ENCODE results near the gene OR8B4.
"Not testable (repeated sequence)": the region's sequence is repeated elsewhere in the genome, so short reads cannot be mapped to it uniquely, and the experiment has no call there.

The OR8B4 gene, protein sequence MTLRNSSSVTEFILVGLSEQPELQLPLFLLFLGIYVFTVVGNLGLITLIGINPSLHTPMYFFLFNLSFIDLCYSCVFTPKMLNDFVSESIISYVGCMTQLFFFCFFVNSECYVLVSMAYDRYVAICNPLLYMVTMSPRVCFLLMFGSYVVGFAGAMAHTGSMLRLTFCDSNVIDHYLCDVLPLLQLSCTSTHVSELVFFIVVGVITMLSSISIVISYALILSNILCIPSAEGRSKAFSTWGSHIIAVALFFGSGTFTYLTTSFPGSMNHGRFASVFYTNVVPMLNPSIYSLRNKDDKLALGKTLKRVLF

DNA sequence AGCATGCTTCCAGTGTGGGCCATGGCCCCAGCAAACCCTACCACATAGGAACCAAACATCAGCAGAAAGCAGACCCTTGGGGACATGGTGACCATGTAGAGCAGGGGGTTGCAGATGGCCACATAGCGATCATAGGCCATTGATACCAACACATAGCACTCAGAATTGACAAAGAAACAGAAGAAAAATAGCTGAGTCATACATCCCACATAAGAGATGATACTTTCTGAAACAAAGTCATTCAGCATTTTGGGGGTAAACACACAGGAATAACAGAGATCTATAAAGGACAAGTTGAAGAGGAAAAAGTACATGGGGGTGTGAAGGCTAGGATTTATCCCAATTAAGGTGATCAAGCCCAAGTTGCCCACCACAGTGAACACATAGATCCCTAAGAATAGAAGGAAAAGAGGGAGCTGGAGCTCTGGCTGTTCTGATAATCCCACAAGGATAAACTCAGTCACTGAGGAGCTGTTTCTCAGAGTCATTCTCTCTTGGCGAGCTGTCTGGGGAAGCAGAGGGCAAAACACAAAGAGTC is at the start of gene OR8B4:
Gene OR8B4, minus strand, starts transcription at position 488 of the 538 bp plus-strand sequence. Its CDS starts 0 bp downstream, at position 488.
- DNase-seq: no peak

DNA sequence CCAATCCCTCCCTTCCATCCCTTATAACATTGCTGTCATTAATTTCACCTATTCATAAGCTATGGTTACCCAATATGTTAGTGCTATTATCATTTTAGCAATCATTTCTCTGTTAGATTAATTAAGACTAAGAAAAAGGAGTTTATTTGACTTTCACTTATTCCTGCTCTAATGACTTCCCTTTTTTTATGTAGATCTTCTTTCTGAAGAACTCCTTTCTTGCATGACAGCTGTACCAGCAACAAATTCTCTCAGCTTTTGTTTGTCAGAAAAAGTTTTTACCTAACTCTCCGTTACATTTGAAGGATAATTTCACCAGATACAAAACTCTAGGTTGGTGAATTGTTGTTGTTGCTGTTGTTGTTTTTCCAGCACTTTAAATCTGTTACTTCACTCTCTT is 49.4 kb upstream of the OR8B4 start:
- DNase-seq: no peak

DNA sequence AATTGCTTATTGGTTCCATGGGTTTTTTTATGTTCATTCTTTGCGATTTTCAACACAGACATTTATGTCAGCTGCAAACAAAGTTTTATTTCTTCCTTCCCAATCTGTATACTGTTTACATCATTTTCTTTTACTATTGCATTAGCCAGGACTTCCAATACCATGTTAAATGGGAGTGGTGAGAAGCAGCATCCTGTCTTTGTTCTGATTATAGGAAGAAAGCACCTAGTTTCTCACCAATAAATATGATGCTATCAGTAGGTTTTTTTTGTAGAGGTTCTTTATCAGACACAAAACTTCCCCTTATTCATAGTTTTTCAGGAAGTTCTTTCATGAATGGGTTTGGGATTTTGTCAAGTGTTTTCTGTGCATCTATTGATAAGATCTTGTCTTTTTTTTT is 48.8 kb upstream of the OR8B4 start:
- DNase-seq: no peak

DNA sequence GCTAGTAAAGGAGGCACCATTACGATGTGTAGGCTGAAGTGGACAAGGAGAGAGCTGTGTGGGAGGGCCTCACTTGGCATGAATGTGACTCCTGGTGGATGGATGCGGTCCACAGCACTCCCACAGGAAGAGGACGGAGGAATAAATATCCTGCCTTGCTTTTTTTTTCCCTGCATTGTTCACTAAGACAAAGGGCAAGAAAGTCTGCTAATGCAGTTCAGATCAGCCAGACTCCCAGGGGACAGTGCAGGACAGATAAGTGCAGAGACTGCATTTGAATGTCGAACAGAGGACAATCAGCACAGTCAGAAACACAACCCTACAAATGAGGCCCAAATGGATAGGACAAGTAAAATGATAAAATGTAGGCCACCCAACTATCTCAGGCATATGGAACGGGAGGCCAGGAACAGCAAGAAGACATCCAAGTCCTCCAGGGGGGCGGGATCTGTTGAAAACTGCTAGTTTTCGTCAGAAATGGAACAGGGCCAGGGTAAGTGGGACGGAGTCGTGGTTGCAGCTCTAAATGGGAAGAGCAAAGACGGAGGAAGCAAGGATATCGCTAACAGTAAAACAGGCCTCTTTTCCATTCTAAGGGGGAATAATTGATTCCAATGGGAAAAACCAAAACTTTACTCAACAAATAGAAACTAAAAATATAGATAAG is 46.0 kb upstream of the OR8B4 start:
- no peak for DNase-seq

DNA sequence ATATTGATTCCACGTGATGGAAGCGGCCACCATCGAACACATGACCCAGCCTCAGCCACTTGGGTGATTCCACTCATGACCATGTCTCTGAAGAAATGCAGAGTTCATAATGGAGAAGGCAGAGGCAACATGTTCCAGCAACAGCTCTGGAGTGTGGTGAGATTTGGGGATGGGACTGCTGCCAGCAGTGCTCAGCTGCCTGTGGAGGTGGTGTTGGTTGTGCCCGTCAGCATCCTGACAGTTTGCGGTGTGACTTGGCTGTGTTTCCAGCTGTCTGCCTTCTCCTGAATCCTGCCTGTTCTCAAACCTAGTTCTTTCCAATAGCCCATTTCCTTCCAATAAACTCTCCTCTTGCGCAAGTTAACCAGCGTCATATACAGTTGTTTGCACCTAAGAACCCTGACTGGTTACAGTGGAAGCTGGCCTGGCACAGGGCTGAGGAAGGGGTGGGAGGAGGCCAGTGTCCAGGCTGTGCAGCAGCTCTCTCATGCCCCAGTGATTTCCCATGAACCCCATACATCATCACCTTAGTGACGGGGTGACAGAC is 42.8 kb upstream of the OR8B4 start:
- DNase-seq: no peak

DNA sequence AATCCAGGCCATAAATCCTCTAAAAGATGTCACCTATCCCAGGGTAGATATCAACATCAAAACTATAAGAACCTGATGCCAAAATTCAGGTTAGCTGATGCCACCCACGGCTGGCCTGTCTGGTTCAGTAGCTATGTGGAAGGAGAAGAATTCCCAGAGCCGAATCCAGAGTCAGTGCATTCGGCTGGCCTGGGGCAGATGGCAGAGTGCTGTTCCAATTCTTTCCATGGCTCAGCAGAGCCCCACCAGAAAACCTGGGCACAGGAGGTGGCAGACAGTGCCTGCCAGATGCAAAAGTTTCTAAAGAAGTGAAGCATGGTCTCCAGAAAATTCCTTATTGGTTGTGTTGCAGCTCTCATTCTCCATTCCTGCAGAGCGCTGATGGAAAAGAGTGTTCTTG is 40.7 kb upstream of the OR8B4 start:
- no peak for DNase-seq

DNA sequence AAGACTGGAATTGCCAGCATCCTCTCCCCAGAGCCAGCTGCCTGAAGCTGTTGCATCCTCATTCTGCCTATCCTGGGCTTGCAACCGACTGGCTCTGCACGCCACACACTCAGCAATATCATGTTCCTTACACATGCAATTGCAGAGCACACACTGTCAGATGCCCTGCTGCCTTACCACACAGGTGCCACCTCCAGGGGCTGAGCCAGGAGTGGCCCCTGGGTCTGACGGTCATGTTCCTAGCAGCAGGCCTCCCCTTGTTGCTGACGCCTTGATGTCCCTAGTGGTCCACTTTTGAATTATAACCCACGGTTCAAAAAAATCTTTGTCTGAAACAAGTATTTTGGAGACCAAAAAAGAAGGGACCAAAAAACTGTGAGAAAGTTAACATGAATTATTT is 39.3 kb upstream of the OR8B4 start:
- no peak for DNase-seq

DNA sequence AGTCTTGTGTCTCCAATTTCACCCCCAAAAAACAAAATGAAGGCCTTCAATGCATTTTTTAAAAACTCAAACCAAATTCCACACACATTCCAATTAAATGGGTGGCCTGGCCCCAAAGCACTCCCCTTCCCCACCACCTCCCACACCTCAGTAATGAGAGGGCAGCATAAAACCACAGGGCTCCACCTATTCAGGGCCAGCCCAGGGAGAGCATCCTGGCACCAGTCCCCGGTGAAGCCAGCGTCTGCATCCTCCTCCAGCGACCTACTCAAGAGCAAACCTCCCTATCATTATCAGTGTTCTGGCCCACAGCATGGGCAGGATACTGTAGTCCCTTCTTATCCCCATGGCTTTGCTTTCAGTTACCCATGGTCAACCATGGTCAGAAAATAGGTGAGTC is 38.7 kb upstream of the OR8B4 start:
- DNase-seq: no peak

DNA sequence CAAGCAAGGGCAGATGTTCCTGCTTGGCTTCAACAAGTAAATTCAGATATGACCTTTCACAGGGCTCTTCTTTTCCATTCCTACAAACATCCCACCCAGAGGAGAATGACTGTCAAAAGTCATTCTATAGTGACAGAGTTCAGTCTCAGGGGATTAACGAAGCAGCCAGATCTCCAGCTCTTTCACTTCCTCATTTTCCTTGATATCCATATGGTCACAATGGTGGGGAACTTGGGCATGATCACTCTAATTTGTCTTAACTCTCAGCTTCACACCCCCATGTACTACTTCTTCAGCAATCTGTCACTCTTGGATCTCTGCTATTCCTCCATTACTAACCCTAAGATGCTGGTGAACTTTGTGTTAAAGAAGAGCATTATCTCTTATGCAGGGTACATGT is 35.8 kb upstream of the OR8B4 start:
- no peak for DNase-seq

DNA sequence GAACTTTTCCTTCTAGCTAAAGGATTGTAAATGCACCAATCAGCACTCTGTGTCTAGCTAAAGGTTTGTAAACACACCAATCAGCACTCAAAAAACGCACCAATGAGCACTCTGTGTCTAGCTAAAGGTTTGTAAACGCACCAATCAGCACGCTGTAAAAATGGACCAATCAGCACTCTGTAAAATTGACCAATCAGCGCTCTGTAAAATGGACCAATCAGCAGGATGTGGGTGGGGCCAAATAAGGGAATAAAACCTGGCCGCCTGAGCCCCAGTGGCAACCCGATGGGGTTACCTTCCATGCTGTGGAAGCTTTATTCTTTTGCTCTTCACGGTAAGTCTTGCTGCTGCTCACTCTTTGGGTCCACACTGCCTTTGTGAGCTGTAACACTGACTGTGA is 34.7 kb upstream of the OR8B4 start:
- DNase-seq: not testable (repeated sequence)

DNA sequence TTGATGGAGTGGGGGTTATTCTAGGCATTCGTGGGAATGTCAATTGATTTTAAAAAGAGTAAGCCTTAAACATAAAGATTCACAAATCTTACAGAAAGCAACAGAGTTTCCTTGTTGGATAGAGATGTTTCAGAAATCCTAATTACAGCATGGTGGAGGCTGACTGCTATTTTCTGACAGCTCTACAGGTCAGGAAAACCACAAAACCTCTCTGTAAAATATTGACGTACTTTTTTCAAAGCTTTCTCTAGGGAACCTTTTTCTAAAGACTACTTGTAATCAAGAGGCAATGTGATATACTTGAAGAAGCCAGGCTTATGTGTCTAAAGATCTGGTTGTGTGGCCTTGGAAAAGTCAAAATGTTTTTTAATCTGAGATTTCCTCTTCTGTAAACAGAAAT is 29.9 kb upstream of the OR8B4 start:
- DNase-seq: no peak

DNA sequence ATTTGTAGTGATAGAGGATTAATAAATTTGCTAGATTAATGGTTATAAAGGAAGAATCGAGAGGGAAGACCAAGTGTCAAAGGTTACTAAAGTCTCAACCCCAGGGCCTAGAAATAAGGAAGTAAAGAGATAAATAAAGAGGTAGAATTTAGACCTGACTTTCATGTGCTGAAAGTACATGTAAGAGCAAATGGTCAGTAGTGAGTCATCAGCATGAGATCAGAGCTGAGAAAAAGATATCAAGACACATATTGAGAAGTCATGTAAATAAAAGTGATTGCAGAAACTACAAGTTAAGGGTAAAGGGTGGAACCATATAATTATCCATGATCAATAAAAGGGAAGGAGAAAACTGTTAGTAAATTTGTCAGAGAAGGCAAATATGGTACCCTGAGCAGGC is 22.2 kb upstream of the OR8B4 start:
- DNase-seq: no peak

DNA sequence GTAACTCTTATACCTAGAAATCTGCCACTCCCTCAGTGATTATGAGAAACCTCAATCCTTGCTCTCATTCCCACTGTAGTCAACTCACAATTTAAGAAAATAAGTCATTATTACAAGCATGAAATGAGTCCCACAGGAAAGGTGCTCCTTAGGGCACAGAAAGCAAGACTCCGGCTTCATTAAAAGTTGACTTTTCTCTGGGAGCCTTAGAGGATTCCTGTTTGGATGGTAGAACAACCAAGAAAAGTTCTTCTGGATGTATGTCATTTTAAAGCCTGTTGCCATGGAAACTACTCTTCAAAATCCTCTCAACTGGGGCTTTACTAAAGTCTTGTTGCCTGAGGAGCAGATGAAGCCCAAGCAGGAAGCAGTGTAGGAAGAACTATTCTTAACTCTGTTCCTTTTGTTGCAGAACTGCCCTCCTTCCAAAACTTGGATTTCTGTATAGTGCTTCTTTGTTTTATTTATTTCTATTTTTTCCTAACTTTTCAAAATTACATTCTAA is 21.0 kb upstream of the OR8B4 start, which contains the start of gene OR8B8:
Gene OR8B8, minus strand, starts transcription at position 51 of the 505 bp plus-strand sequence. CDS start 4,611 bp downstream, outside the sequence.
- no peak for DNase-seq

DNA sequence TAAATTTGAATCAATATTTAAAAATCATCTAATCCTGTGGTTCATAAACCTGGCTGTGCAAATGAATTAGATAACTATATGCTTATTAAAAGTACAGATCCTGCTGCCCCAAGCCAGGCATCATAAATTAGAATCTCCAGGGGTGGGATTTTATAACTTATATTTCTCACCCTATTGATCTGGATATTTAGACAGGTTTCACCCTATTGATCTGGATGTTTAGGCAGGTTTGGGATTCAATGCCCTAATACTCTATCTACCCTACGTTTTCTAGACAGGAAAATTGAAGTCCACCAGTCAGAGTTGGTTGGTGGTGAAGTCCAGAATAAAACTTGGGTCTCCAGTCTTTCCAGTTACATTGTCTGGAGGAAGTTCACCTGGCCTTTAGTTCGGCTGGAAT is 18.2 kb upstream of the OR8B4 start:
- no peak for DNase-seq

DNA sequence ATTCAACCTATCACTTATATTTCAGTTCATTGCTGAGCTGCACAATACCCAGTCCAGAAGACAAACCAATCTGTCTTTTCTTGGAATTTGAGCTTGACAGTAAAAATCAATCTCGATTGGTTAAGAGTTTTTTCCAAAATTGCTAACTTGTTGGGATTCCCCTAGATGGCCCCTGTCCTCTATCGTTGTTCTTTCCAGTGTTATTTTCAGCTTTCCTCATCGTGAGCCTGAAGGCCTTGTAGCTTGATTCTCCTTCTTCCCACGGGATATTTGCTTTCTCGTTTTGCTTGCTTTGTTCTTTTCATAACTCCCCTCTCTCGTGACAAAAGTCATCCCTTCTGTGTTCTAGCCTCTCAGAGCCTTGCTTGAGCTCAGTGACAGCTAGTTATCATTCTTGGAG is 17.8 kb upstream of the OR8B4 start:
- no peak for DNase-seq

DNA sequence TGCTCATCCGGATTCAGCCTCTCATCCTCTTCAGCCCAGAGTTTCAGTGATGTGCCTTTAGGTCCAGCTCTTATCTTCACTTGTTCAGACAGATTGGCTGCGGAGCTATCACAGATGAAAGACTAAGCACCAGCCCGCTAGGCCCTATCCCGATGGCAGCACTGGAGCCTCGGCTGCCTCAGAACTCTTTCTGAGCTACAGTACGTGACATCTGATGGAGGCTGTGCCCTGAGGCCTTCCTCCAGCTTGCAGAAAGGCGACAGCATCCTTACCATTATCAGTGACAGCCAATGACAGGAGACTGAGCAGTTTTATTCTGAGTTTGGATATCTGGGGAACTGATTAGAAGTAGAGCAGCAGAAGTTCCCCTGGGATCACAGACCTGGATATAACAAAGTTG is 16.8 kb upstream of the OR8B4 start:
- no peak for DNase-seq

DNA sequence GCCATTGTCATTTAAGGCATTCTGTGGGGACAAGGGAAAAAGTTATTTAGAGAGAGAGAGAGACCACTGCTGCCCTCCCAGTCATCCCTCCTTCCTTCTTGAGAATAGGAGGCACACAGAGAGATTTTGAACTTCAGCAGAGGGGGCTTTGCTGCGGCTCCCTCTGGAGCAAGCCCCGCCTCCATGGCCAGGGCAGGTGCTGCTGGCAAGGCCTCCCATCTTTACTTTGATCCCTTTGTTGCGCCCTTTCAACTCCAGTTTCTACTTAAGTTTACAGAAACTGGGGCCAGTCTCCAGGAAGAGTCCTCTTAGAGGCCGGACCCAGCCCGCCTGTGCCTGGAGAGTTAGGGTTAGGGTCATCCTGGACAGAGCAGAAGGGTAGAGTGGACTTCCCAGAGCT is 16.4 kb upstream of the OR8B4 start:
- no peak for DNase-seq

DNA sequence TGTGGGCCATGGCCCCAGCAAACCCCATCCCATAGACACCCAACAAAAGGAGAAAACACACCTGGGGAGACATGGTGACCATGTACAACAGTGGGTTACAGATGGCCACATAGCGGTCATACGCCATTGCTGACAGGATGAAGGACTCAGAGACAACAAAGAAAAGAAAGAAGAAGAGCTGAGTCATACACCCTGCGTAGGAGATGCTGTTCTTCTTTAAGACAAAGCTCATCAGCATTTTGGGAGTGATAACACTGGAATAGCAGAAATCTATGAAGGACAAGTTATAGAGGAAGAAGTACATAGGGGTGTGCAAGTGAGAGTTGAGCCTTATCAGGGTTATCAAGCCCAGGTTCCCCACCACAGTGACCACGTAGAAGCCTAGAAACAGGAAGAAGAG is 15.9 kb upstream of the OR8B4 start:
- no peak for DNase-seq

DNA sequence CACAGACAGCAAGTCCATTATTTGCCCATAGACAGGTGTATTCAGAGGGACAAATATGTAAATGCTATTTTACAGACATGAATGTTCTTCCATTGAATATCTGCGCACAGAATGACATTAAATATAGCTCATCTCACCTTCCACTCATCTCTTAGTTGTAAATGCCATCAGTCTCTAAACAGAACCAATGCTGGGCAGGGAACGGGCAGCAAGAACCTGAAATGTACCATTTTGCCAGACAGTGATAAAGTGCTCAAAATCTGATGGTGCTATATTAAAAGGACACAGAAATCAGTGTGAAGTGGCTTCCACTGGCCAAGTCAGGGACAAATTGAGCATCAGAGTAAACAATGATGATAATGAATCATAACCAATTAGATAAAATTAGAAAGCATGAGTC is 10.0 kb upstream of the OR8B4 start:
- no peak for DNase-seq

DNA sequence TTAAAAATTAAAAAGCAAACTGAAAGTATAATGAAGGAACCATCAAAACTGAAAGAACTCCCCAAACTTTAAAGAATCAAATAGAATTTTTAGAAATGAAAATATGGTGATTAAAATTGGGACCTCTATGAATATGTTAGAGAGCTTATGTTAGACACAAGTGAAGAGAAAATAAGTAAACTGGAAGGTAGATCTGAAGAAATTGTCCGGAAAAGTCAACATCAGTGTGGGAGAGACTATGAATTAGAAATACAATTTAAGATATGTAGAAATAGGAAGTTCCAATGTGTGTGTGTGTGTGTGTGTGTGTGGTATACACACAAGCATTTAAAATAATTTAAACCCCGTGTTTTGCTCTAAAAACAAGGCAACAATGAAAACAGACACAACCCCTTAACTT is 4.9 kb upstream of the OR8B4 start:
- no peak for DNase-seq

DNA sequence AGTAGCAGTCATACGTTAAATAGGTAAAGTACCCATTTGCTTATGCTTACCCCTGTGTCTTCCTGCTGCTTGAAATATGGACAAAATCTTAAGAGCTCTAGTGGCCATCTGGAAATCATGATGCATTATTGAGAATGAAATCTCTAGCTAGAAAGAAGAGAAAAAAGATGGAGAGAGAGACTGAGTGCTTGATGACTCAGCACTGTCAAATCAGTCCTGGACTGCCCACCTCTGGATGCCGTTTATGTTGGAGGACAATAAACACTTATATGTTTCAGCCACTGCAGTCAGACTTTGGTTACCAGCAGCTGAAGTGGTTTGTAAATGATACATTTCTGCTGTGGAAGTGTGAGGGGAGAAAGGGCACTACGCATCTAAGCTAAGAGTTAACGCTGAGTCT is 3.6 kb downstream of the OR8B4 start:
- no peak for DNase-seq

DNA sequence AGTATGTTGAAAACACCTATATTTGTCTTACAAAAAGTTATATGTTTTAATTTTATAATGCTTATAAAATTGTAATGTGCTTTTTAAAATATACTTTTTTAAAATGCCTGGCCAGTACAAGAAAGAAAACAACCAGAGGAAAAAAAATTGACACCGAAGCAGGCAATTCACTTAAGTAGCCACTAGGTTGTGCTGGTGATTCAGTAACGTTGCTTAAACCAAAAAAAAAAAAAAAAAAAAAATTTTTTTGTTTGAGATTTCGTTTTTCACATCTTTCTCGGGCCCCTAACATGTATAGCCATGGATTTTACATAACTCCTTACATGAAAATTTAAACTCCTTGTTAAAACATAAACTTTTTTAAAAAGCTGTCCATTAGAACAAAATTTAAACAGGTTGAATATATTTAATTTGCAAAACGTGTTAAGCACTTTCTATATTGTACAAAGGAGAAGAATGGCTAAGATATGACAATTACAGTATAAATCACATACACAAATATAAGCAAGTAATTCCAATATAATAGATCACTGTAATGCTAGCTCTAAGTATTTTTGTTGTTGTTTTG is 9.2 kb downstream of the OR8B4 start:
- DNase-seq: no peak

DNA sequence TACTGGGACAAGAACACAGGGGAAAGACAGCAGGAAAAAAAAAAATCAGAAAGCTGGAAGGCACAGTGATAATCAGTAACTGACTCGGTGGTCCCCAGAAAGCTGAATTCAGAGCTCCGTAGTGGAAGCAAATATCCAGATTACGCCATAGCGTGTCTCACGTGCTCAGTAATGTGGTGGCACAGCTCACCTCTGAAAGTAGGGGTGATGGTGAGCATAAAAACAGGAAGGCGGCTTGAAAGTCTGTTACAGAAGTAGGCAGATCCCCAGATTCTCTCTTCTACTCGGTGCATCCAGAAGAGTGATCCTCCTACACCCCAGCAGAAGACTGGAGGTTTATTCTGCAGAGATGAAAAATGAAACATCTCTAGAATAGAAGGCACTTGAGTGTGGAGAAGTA is 14.8 kb downstream of the OR8B4 start:
- DNase-seq: no peak

DNA sequence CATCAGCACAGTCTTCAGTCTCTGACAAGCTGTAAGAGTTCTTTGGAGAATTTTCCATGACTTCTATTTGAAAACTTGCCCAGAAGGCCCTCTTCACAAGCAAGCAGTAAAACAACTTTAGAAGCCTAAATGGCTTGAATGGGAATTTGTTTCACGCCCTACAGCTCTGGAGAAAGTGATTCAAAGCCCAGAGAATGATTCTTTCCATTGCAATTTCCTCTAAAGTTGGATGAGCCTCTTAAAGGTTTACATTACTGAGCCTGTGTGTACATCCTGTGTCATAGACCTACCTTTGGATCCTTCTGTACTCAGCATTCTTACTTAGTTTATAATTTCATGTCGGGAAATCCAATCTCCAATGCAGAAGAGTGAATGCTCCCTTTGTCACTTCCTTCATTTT is 19.1 kb downstream of the OR8B4 start:
- DNase-seq: no peak
